CD4-positive, alpha-beta memory T cell (primary cell): Measurements from ENCODE around the gene ZNF385D. TPM values are rescaled to one million over a fixed set of nuclear protein-coding genes. Genes with fewer than 3 reads are reported as not detected.

Experiments
- CTCF ChIA-PET: fragments of 350-600 bp; sonication (Branson Sonifier 250); formaldehyde crosslinking; loops from one replicate; lab custom pipeline; 2021; ENCODE audit warnings: inconsistent platforms; ENCODE audit not compliant: partially characterized antibody; lab: Charles Lee
- POLR2A ChIA-PET: fragments of 350-600 bp; sonication (Branson Sonifier 250); formaldehyde crosslinking; loops from one replicate; lab custom pipeline; 2021; ENCODE audit not compliant: partially characterized antibody; lab: Charles Lee
- DNase-seq, 5 donors: peaks; one replicate each; pipeline versions ENCODE4 v3.0.0 to v3.0.0-alpha.2; 2020 to 2022; ENCODE audit warnings: mixed read lengths in 1 of 5
- H3K27ac ChIP-seq: one replicate; pipeline ENCODE4 v1.7.0; 2013; ENCODE audit warnings: low read depth, low read length
- H3K27me3 ChIP-seq: 2 replicates; pipeline ENCODE4 v1.7.0; 2013; ENCODE audit warnings: mild to moderate bottlenecking, low read length, moderate library complexity; ENCODE audit not compliant: insufficient read depth
- H3K36me3 ChIP-seq: 2 replicates; pipeline ENCODE4 v1.7.0; 2013; ENCODE audit warnings: mild to moderate bottlenecking, low read length, moderate library complexity; ENCODE audit not compliant: insufficient read depth
- H3K4me1 ChIP-seq: 2 replicates; pipeline ENCODE4 v1.7.0; 2013; ENCODE audit warnings: mild to moderate bottlenecking, low read length, moderate library complexity; ENCODE audit not compliant: insufficient read depth
- H3K4me3 ChIP-seq, 2 donors: one replicate each; pipeline ENCODE4 v1.7.0; 2013; ENCODE audit warnings: low read length in 2 of 2, mild to moderate bottlenecking in 1 of 2
- H3K9me3 ChIP-seq, 2 donors: one replicate each; pipeline ENCODE4 v1.7.0; 2013; ENCODE audit warnings: low read length in 2 of 2, control low read depth in 1 of 2; ENCODE audit not compliant: control insufficient read depth in 1 of 2
- H3K27ac Mint-ChIP-seq, 7 donors: one replicate each; pipeline ENCODE4 v1.8.0; 2020 to 2021; ENCODE audit warnings: mixed read lengths in 7 of 7, mild to moderate bottlenecking in 6 of 7, inconsistent platforms in 3 of 7, moderate library complexity in 3 of 7
- H3K27me3 Mint-ChIP-seq, 2 donors: one replicate each; pipeline ENCODE4 v1.8.0; 2020 to 2021; ENCODE audit warnings: mixed read lengths in 2 of 2
- H3K36me3 Mint-ChIP-seq, 2 donors: one replicate each; pipeline ENCODE4 v1.8.0; 2020 to 2021; ENCODE audit warnings: mixed read lengths in 2 of 2, inconsistent platforms in 1 of 2, mild to moderate bottlenecking in 1 of 2
- H3K4me1 Mint-ChIP-seq, 4 donors: one replicate each; pipeline ENCODE4 v1.8.0; 2020 to 2021; ENCODE audit warnings: mixed read lengths in 4 of 4, mild to moderate bottlenecking in 1 of 4
- H3K4me3 Mint-ChIP-seq, 8 donors: one replicate each; pipeline ENCODE4 v1.8.0; 2020 to 2021; ENCODE audit warnings: mixed read lengths in 8 of 8, mild to moderate bottlenecking in 7 of 8, moderate library complexity in 6 of 8, inconsistent platforms in 3 of 8
- H3K9me3 Mint-ChIP-seq, 8 donors: one replicate each; pipeline ENCODE4 v1.8.0; 2020 to 2021; ENCODE audit warnings: mixed read lengths in 8 of 8, mild to moderate bottlenecking in 5 of 8, inconsistent platforms in 3 of 8, moderate library complexity in 1 of 8
- intact Hi-C: fragments of 100-400 bp; cut with micrococcal nuclease; formaldehyde crosslinking; loops from one replicate; pipeline ENCODE4 v1.15.1; 2023
- polyA plus RNA-seq, 2 donors: library from polyadenylated mRNA; unstranded; fragments of 300-500 nt; fragmentation: Illumina TruSeq; gene quantifications; one replicate each; pipeline ENCODE4 v1.2.3, GENCODE V29; 2021
- total RNA-seq, 2 experiments: library from RNA; stranded (reverse); gene quantifications; one replicate each; pipeline ENCODE4 v1.2.3, GENCODE V29; 2021

ZNF385D gene
- total and polyA plus RNA-seq, 4 experiments from 2014 or later = not detected

DNA sequence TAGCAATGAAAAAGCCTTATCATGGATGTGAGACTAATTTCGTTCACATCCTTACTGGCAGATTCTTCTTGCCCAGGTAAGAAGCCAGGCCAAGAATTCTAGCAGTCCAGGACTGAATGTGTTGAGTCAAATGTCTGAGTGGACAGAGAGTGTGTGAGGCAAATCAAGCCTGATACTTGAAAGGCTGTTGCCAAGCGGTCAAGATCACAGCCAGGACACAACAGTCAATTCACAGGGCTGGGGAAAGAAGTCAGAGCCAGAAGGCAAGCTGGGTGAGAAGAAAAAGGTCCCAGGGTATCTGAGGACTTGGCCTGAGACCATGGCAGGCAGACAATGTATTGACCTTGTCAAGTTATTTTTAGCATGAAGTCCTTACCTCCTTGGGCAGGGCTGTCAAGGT is 301.3 kb downstream of the ZNF385D start:
- Mint-ChIP-seq H3K27me3 (no peaks in the 10 kb centered on the region), H3K36me3 (no peaks in the 10 kb centered on the region), H3K4me1 (no peaks in the 10 kb centered on the region), H3K27ac (no peak overlapping the region), H3K9me3 (peaks cover 0 to 9% (median 3%) of the 10 kb centered on the region in 8 donors), H3K4me3 (no peak overlapping the region)
- ChIA-PET CTCF (no interaction called here), POLR2A (no interaction called here)
- Histone ChIP-seq H3K36me3 (no peaks in the 10 kb centered on the region), H3K4me1 (no peaks in the 10 kb centered on the region), H3K27ac (no peak overlapping the region), H3K27me3 (no peaks in the 10 kb centered on the region), H3K9me3 (no peaks in the 10 kb centered on the region), H3K4me3 (no peak overlapping the region)
- intact Hi-C loops = no loop called here
- no peak for DNase-seq

DNA sequence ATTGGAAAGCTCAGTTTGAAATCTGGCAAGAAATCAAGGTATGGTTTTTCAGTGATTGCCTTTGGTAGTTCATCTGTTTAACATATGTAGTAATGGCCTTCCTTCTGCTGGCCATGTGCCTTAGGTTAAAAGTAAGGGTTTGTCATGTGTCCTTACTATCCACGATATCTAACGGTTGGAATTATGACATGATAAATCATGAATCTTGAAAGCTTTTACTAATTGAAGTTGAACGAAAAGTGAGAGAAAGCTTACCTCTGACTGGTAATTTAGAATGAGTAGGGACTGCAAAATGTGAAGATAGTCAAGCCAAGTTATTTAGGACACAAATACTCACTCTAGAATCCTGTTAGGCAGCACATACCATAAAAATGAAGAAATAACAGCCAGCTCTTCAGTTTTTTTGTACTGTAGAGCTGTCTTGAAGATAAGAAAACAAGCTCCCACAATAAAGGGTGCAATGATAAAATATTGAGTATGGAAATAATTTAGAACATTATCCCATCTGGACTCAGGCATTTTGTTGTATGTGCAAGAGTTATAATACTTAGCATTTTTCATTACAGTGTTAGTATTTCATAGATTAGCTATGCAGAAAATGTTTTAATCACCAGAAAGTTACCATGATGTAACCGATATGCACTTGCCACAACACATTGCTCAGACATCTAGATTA is 303.4 kb downstream of the ZNF385D start:
- peak overlapping the region in 1 of 8 donors; percentile 5 for H3K4me3 Mint-ChIP-seq
- H3K4me1 ChIP-seq = no peaks in the 10 kb centered on the region
- H3K4me3 ChIP-seq = no peak overlapping the region
- CTCF ChIA-PET = no interaction called here
- no peaks in the 10 kb centered on the region for H3K27me3 ChIP-seq
- no peak for DNase-seq
- no peak overlapping the region for H3K27ac Mint-ChIP-seq
- intact Hi-C loops = no loop called here
- POLR2A ChIA-PET = no interaction called here
- H3K9me3 ChIP-seq = no peaks in the 10 kb centered on the region
- H3K27ac ChIP-seq = no peak overlapping the region
- H3K36me3 Mint-ChIP-seq = no peaks in the 10 kb centered on the region
- no peaks in the 10 kb centered on the region for H3K4me1 Mint-ChIP-seq
- no peaks in the 10 kb centered on the region for H3K36me3 ChIP-seq
- H3K9me3 Mint-ChIP-seq = peaks cover 0 to 8% (median 2%) of the 10 kb centered on the region in 8 donors
- H3K27me3 Mint-ChIP-seq = no peaks in the 10 kb centered on the region

DNA sequence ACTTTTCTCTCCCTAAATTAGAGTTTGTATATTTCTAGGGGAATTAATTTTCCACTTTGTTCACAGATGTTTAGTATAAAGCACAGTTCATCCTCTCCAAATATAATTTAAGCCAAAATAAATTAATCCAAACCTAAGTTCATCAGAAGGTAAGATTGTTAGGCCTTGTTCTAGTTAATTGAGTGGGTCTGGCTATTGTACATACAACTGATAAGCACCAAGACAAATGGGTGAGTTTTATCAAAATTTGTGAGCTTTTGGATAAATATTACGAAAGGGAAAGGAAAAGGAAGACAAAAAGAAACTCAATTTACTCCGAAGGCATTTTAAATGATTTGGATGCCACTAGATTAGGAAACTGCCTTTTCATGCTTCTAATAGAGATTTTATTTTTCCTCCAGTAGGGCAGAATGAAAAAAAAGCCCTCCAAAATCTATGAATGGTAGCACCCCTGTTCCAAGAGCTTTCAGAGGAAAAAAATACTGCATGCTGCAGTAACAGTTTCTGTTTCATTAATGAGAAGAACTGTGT is 304.0 kb downstream of the ZNF385D start:
- no peak overlapping the region for H3K27ac ChIP-seq
- no peak overlapping the region for H3K4me3 Mint-ChIP-seq
- no peaks in the 10 kb centered on the region for H3K36me3 ChIP-seq
- peaks cover 0 to 8% (median 2%) of the 10 kb centered on the region in 8 donors for H3K9me3 Mint-ChIP-seq
- H3K27ac Mint-ChIP-seq = no peak overlapping the region
- H3K4me1 ChIP-seq = no peaks in the 10 kb centered on the region
- CTCF ChIA-PET = no interaction called here
- DNase-seq = no peak
- H3K4me1 Mint-ChIP-seq = no peaks in the 10 kb centered on the region
- no peaks in the 10 kb centered on the region for H3K27me3 Mint-ChIP-seq
- intact Hi-C loops = no loop called here
- no peak overlapping the region for H3K4me3 ChIP-seq
- POLR2A ChIA-PET = no interaction called here
- no peaks in the 10 kb centered on the region for H3K9me3 ChIP-seq
- H3K27me3 ChIP-seq = no peaks in the 10 kb centered on the region
- no peaks in the 10 kb centered on the region for H3K36me3 Mint-ChIP-seq

DNA sequence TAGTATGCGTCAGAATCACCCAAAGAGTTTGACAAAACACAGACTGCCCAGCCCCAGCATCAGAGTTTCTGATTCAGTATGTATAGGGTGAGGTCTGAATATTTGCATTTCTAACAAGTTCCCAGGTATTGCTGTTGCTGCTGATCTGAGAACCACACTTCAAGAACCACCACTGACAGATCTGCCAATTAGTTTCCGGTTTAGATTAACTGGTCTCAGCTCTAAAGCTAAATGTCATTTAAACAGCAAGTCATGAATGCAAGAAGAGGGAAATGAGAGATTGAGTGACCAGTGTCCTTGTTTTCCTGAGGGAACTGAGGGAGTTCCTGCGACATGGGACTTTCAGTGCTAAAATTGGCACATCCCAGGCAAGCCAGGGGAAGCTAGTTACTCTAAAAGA is 305.0 kb downstream of the ZNF385D start:
- peaks cover 0 to 8% (median 2%) of the 10 kb centered on the region in 8 donors for H3K9me3 Mint-ChIP-seq
- Histone ChIP-seq H3K27me3 (no peaks in the 10 kb centered on the region), H3K9me3 (no peaks in the 10 kb centered on the region), H3K4me3 (no peak overlapping the region), H3K4me1 (no peaks in the 10 kb centered on the region), H3K27ac (no peak overlapping the region), H3K36me3 (no peaks in the 10 kb centered on the region)
- no peaks in the 10 kb centered on the region for H3K4me1 Mint-ChIP-seq
- intact Hi-C loops = no loop called here
- H3K36me3 Mint-ChIP-seq = no peaks in the 10 kb centered on the region
- H3K4me3 Mint-ChIP-seq = no peak overlapping the region
- H3K27ac Mint-ChIP-seq = no peak overlapping the region
- ChIA-PET POLR2A (no interaction called here), CTCF (no interaction called here)
- no peak for DNase-seq
- H3K27me3 Mint-ChIP-seq = no peaks in the 10 kb centered on the region

DNA sequence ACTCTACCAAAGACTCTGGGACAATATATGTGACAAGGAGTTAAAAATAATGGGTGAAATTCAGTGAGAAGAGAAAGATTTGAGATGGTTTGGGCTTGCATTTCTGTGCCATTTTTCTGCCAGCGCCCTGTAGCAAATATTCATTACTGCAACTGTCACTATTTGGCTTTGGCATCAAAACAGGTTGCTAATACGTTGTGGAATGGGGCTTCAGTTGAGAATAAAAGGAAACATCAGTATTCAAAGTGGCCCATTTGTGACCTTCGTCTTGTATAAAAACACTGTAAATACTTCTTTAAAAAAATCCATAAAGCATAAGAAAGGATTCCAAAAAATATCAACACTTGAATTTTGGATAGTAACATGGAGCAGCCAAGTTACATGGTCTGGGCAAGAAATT is 309.2 kb downstream of the ZNF385D start:
- no peak overlapping the region for H3K27ac ChIP-seq
- no peak overlapping the region for H3K27ac Mint-ChIP-seq
- intact Hi-C loops = no loop called here
- H3K4me3 ChIP-seq = no peak overlapping the region
- H3K9me3 ChIP-seq = no peaks in the 10 kb centered on the region
- H3K36me3 Mint-ChIP-seq = no peaks in the 10 kb centered on the region
- ChIA-PET POLR2A (no interaction called here), CTCF (no interaction called here)
- peaks cover 0 to 8% (median 3%) of the 10 kb centered on the region in 8 donors for H3K9me3 Mint-ChIP-seq
- H3K27me3 ChIP-seq = no peaks in the 10 kb centered on the region
- no peaks in the 10 kb centered on the region for H3K36me3 ChIP-seq
- no peaks in the 10 kb centered on the region for H3K4me1 ChIP-seq
- no peak for DNase-seq
- no peak overlapping the region for H3K4me3 Mint-ChIP-seq
- H3K27me3 Mint-ChIP-seq = no peaks in the 10 kb centered on the region
- H3K4me1 Mint-ChIP-seq = no peaks in the 10 kb centered on the region

DNA sequence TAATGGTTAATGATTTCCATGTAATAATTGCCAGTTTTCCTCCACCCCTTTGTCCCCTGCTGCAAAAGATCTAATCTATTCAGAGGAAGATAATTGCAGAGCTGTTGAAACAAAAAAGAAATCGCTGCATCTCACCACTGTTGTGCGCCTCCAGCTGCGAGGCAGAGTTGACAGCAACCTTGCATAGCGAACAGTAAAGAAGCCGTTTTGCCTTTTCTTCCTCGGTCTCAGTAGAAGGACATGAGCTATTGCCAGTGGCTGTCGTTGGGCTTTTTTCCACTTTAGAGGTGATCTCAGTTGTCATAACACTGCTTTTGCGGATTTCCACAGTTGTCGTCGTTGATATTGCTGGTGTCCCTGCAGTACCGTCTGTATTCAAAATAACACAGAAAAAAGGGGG is 314.2 kb downstream of the ZNF385D start:
- H3K36me3 Mint-ChIP-seq = no peaks in the 10 kb centered on the region
- DNase-seq = no peak
- no peaks in the 10 kb centered on the region for H3K4me1 Mint-ChIP-seq
- Histone ChIP-seq H3K4me1 (no peaks in the 10 kb centered on the region), H3K4me3 (no peak overlapping the region), H3K9me3 (peaks cover 0 to 3% of the 10 kb centered on the region in 2 donors), H3K27me3 (no peaks in the 10 kb centered on the region), H3K27ac (no peak overlapping the region), H3K36me3 (no peaks in the 10 kb centered on the region)
- CTCF ChIA-PET = no interaction called here
- H3K9me3 Mint-ChIP-seq = peaks cover 0 to 12% (median 4%) of the 10 kb centered on the region in 8 donors
- intact Hi-C loops = no loop called here
- H3K4me3 Mint-ChIP-seq = no peak overlapping the region
- no peaks in the 10 kb centered on the region for H3K27me3 Mint-ChIP-seq
- no peak overlapping the region for H3K27ac Mint-ChIP-seq
- POLR2A ChIA-PET = no interaction called here

DNA sequence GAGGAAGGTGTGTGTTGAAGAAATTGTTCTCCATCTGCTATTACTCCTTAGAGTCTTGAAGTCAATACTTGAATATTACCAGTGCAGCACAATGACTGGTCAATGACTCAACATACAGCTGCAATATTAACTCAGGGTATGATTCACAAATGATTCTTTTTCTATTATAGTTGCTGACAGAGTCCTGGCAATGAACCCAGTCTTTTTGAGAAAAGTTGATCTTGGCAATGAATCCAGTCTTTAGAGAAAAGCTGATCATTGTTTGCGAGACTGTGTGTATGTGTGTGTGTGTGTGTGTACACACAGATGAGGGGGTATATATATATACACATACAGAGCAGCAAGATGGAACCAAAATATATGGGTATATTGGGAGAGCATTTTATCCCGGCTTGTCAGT is 315.1 kb downstream of the ZNF385D start:
- no peaks in the 10 kb centered on the region for H3K27me3 ChIP-seq
- no peak overlapping the region for H3K4me3 ChIP-seq
- no peaks in the 10 kb centered on the region for H3K36me3 ChIP-seq
- CTCF ChIA-PET = no interaction called here
- no peak for DNase-seq
- no peaks in the 10 kb centered on the region for H3K36me3 Mint-ChIP-seq
- no peak overlapping the region for H3K27ac Mint-ChIP-seq
- H3K9me3 Mint-ChIP-seq = peaks cover 0 to 12% (median 5%) of the 10 kb centered on the region in 8 donors
- no peak overlapping the region for H3K4me3 Mint-ChIP-seq
- H3K4me1 ChIP-seq = no peaks in the 10 kb centered on the region
- peaks cover 0 to 3% of the 10 kb centered on the region in 2 donors for H3K9me3 ChIP-seq
- POLR2A ChIA-PET = no interaction called here
- no peaks in the 10 kb centered on the region for H3K4me1 Mint-ChIP-seq
- no peak overlapping the region for H3K27ac ChIP-seq
- no peaks in the 10 kb centered on the region for H3K27me3 Mint-ChIP-seq
- intact Hi-C loops = no loop called here
